ENCODE results near the gene ZBTB16. TPM values are rescaled to one million over a fixed set of nuclear protein-coding genes. Genes with fewer than 3 reads are reported as not detected.

ZBTB16 gene
- total RNA-seq, 1 experiment from 2014 or later, result 0.44 TPM

GRCh38 chr11:114081641-114082414 lies 22.3 kb downstream of the ZBTB16 start:
- H3K9me3 ChIP-seq (ENCODE audit: insufficient read depth, low read depth), result no peaks in the 10 kb centered on the region
- intact Hi-C loops (cut with micrococcal nuclease; ENCODE audit: unreplicated experiment), result no loop called here
- H3K4me1 ChIP-seq (replicated peaks; ENCODE audit: insufficient read depth), result no peaks in the 10 kb centered on the region
- TF ChIP-seq, protein P1, sequence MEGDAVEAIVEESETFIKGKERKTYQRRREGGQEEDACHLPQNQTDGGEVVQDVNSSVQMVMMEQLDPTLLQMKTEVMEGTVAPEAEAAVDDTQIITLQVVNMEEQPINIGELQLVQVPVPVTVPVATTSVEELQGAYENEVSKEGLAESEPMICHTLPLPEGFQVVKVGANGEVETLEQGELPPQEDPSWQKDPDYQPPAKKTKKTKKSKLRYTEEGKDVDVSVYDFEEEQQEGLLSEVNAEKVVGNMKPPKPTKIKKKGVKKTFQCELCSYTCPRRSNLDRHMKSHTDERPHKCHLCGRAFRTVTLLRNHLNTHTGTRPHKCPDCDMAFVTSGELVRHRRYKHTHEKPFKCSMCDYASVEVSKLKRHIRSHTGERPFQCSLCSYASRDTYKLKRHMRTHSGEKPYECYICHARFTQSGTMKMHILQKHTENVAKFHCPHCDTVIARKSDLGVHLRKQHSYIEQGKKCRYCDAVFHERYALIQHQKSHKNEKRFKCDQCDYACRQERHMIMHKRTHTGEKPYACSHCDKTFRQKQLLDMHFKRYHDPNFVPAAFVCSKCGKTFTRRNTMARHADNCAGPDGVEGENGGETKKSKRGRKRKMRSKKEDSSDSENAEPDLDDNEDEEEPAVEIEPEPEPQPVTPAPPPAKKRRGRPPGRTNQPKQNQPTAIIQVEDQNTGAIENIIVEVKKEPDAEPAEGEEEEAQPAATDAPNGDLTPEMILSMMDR (conservative IDR thresholded peaks at IDR 0.05), result no peak
- H4K20me1 ChIP-seq (ENCODE audit: insufficient read depth), result no peaks in the 10 kb centered on the region
- no peaks in the 10 kb centered on the region for H3K9me2 ChIP-seq (ENCODE audit: insufficient read depth)
- no peaks in the 10 kb centered on the region for H3K36me3 ChIP-seq (ENCODE audit: low read depth)
- no peak for DNase-seq
- BruUV-seq (replicated peaks), result no TSS peak
- no peak overlapping the region for H3K4me3 ChIP-seq
- no peaks in the 10 kb centered on the region for H3K79me2 ChIP-seq (ENCODE audit: low read depth)
- H3K27ac ChIP-seq, result no peak overlapping the region
- ChIA-PET POLR2A (ENCODE audit: unreplicated experiment) (no interaction called here), CTCF (interaction anchor here (0.6 kb wide), 1 partner anchor 257 kb away, joined by 9 read pairs; no protein-coding TSS in a partner anchor)
- H2AFZ ChIP-seq, result no peak overlapping the region
- H3K27me3 ChIP-seq (ENCODE audit: insufficient read depth, low read depth), result peaks cover 94% of the 10 kb centered on the region
- no peak overlapping the region for H3K4me2 ChIP-seq
- no peaks in the 10 kb centered on the region for H3F3A ChIP-seq (ENCODE audit: insufficient read depth, low read depth)

GRCh38 chr11:114082415-114082748 lies 22.9 kb downstream of the ZBTB16 start:
- no peak overlapping the region for H2AFZ ChIP-seq
- H3K27ac ChIP-seq, result no peak overlapping the region
- H3K4me2 ChIP-seq, result no peak overlapping the region
- H3K9me2 ChIP-seq (ENCODE audit: insufficient read depth), result no peaks in the 10 kb centered on the region
- intact Hi-C loops (cut with micrococcal nuclease; ENCODE audit: unreplicated experiment), result no loop called here
- BruUV-seq (replicated peaks), result no TSS peak
- H3K4me1 ChIP-seq (replicated peaks; ENCODE audit: insufficient read depth), result no peaks in the 10 kb centered on the region
- H4K20me1 ChIP-seq (ENCODE audit: insufficient read depth), result no peaks in the 10 kb centered on the region
- peaks cover 88% of the 10 kb centered on the region for H3K27me3 ChIP-seq (ENCODE audit: insufficient read depth, low read depth)
- H3K4me3 ChIP-seq, result no peak overlapping the region
- CTCF ChIA-PET, result interaction anchor here (0.6 kb wide), 1 partner anchor 257 kb away, joined by 9 read pairs; no protein-coding TSS in a partner anchor
- no peaks in the 10 kb centered on the region for H3F3A ChIP-seq (ENCODE audit: insufficient read depth, low read depth)
- TF ChIP-seq, protein P1 (conservative IDR thresholded peaks at IDR 0.05), result no peak
- TF ChIP-seq EZH2 (IDR thresholded peaks at IDR 0.05; ENCODE audit: low read depth), result no peak
- POLR2A ChIA-PET (ENCODE audit: unreplicated experiment), result no interaction called here
- no peaks in the 10 kb centered on the region for H3K36me3 ChIP-seq (ENCODE audit: low read depth)
- no peaks in the 10 kb centered on the region for H3K79me2 ChIP-seq (ENCODE audit: low read depth)
- DNase-seq, result no peak
- no peaks in the 10 kb centered on the region for H3K9me3 ChIP-seq (ENCODE audit: insufficient read depth, low read depth)

DNA sequence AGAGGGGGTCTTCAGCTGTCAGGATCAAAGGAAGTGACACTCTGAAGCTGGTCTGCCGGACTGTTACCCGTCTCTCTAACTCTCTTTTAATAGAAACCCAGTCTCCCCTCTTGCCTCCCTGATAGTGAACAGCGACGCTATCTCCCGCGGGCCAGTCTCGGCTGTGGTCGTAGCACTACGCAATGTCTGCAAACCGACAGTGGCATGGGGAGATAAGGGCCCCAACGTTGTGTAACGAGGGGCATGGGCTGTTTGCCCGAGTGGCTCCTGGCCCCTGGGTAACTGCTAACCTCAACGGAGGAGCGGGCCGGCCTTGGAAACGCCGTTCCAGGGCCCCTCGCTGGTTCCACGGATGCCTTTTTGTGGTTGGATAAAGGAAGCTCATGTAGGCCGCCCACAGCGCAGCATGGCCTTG lies 23.3 kb downstream of the ZBTB16 start:
- Histone ChIP-seq H3K4me2 (no peak overlapping the region), H3K27me3 (ENCODE audit: insufficient read depth, low read depth) (peaks cover 84% of the 10 kb centered on the region)

More for the DNA sequence above, 23.3 kb downstream of the ZBTB16 start:
- Histone ChIP-seq H4K20me1 (ENCODE audit: insufficient read depth) (no peaks in the 10 kb centered on the region), H2AFZ (no peak overlapping the region), H3K9me2 (ENCODE audit: insufficient read depth) (no peaks in the 10 kb centered on the region), H3K27ac (no peak overlapping the region), H3K36me3 (ENCODE audit: low read depth) (no peaks in the 10 kb centered on the region), H3K79me2 (ENCODE audit: low read depth) (no peaks in the 10 kb centered on the region), H3K9me3 (ENCODE audit: insufficient read depth, low read depth) (no peaks in the 10 kb centered on the region), H3K4me1 (replicated peaks; ENCODE audit: insufficient read depth) (no peaks in the 10 kb centered on the region), H3K4me3 (no peak overlapping the region), H3F3A (ENCODE audit: insufficient read depth, low read depth) (no peaks in the 10 kb centered on the region)
- POLR2A ChIA-PET (ENCODE audit: unreplicated experiment), result no interaction called here
- no peak for DNase-seq
- no peak for TF ChIP-seq EZH2 (IDR thresholded peaks at IDR 0.05; ENCODE audit: low read depth)
- TF ChIP-seq, protein P1 (conservative IDR thresholded peaks at IDR 0.05), result no peak
- intact Hi-C loops (cut with micrococcal nuclease; ENCODE audit: unreplicated experiment), result no loop called here
- BruUV-seq (replicated peaks), result no TSS peak
- CTCF ChIA-PET, result no interaction called here
